ENCODE data around the gene CADM2. TPM values are rescaled to one million over a fixed set of nuclear protein-coding genes. Genes with fewer than 3 reads are reported as not detected.

Gene CADM2
- total RNA-seq, 1 experiment from 2014 or later, result not detected

DNA sequence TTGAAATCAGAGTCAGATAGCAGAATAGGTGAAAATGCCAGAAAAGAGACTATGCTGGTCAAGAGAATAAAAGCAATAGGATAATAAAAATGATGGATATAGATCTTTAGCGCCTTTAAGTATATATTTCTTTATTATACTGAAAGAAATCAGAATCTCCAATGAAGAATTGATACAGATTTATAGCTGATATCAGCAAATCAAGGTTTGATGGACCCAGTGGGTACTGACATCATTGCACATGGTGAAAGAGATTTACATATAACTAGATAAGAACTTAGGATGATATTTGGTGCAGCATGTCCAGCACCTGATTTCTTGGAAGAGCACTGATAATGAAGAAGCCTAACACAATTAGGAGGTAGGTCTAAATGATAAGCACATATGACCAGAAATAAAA lies 18.2 kb downstream of the CADM2 start:
- no peak overlapping the region for H3K27ac Mint-ChIP-seq (ENCODE audit: low read depth, unreplicated experiment)
- no peaks in the 10 kb centered on the region for H3K9me3 Mint-ChIP-seq (ENCODE audit: unreplicated experiment)
- ChIA-PET CTCF (no interaction called here), POLR2A (no interaction called here)
- no peak overlapping the region for H3K4me3 Mint-ChIP-seq (ENCODE audit: unreplicated experiment)
- intact Hi-C loops (cut with micrococcal nuclease), result loop anchor here (10.0 kb wide), 2 partner anchors 388 to 598 kb away; no protein-coding TSS in a partner anchor
- TF ChIP-seq, protein P1, sequence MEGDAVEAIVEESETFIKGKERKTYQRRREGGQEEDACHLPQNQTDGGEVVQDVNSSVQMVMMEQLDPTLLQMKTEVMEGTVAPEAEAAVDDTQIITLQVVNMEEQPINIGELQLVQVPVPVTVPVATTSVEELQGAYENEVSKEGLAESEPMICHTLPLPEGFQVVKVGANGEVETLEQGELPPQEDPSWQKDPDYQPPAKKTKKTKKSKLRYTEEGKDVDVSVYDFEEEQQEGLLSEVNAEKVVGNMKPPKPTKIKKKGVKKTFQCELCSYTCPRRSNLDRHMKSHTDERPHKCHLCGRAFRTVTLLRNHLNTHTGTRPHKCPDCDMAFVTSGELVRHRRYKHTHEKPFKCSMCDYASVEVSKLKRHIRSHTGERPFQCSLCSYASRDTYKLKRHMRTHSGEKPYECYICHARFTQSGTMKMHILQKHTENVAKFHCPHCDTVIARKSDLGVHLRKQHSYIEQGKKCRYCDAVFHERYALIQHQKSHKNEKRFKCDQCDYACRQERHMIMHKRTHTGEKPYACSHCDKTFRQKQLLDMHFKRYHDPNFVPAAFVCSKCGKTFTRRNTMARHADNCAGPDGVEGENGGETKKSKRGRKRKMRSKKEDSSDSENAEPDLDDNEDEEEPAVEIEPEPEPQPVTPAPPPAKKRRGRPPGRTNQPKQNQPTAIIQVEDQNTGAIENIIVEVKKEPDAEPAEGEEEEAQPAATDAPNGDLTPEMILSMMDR (IDR thresholded peaks at IDR 0.05; ENCODE audit: unreplicated experiment), result no peak
- H3K36me3 Mint-ChIP-seq (ENCODE audit: insufficient read depth, unreplicated experiment), result no peaks in the 10 kb centered on the region
- DNase-seq (ENCODE audit: unreplicated experiment), result no peak
- BruUV-seq (replicated peaks), result no TSS peak
- no peaks in the 10 kb centered on the region for H3K4me1 Mint-ChIP-seq (ENCODE audit: insufficient read depth, unreplicated experiment)
- peaks cover 62% of the 10 kb centered on the region for H3K27me3 Mint-ChIP-seq (ENCODE audit: insufficient read depth, unreplicated experiment)

DNA sequence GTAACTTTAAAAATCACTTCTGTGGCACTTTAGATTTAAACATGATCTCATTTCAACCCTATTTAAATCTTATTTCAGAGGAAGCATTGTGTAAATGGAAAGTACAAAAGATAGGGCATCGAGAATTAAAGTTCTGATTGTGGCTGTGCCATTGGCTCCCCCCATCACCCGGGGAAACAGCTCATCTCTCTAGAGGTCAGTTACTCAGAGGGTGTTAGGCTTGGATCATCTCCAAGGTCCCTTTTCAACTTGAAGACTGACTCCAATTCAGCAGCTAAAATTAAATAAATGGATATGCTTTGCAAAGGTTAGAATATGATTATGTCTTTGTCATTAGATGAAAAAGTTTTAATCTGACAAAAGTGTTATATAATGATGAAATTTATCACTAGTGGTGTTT lies 20.1 kb downstream of the CADM2 start:
- DNase-seq (ENCODE audit: unreplicated experiment), result no peak
- H3K36me3 Mint-ChIP-seq (ENCODE audit: insufficient read depth, unreplicated experiment), result no peaks in the 10 kb centered on the region
- no peak overlapping the region for H3K4me3 Mint-ChIP-seq (ENCODE audit: unreplicated experiment)
- peaks cover 47% of the 10 kb centered on the region for H3K27me3 Mint-ChIP-seq (ENCODE audit: insufficient read depth, unreplicated experiment)
- no peak overlapping the region for H3K27ac Mint-ChIP-seq (ENCODE audit: low read depth, unreplicated experiment)
- TF ChIP-seq, protein P1 (IDR thresholded peaks at IDR 0.05; ENCODE audit: unreplicated experiment), result no peak
- no peaks in the 10 kb centered on the region for H3K9me3 Mint-ChIP-seq (ENCODE audit: unreplicated experiment)
- intact Hi-C loops (cut with micrococcal nuclease), result loop anchor here (10.0 kb wide), 2 partner anchors 386 to 596 kb away; no protein-coding TSS in a partner anchor
- CTCF ChIA-PET, result no interaction called here
- BruUV-seq (replicated peaks), result no TSS peak
- H3K4me1 Mint-ChIP-seq (ENCODE audit: insufficient read depth, unreplicated experiment), result no peaks in the 10 kb centered on the region
- POLR2A ChIA-PET, result no interaction called here

DNA sequence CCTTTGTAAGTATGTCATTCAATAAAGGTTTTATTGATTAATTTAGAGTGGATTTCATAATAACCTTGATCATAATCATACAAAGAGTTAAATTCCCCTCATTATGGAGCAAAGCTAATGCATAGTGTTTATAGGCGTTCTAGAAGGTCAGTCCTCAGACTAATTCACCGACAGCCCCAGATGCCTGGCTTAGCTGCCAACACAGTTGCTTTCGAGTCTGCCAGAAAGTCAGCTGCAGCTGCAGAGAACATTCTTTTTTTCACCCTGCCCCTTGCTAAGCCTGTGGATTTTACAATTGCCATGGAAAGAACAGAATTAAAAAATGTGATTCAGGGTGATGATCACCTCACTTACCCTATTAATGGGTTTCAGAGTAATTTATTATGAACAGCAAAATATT lies 21.2 kb downstream of the CADM2 start:
- no peaks in the 10 kb centered on the region for H3K9me3 Mint-ChIP-seq (ENCODE audit: unreplicated experiment)
- intact Hi-C loops (cut with micrococcal nuclease), result no loop called here
- TF ChIP-seq, protein P1 (IDR thresholded peaks at IDR 0.05; ENCODE audit: unreplicated experiment), result no peak
- no peaks in the 10 kb centered on the region for H3K36me3 Mint-ChIP-seq (ENCODE audit: insufficient read depth, unreplicated experiment)
- H3K27me3 Mint-ChIP-seq (ENCODE audit: insufficient read depth, unreplicated experiment), result peaks cover 55% of the 10 kb centered on the region
- H3K4me1 Mint-ChIP-seq (ENCODE audit: insufficient read depth, unreplicated experiment), result no peaks in the 10 kb centered on the region
- no peak for DNase-seq (ENCODE audit: unreplicated experiment)
- POLR2A ChIA-PET, result no interaction called here
- H3K4me3 Mint-ChIP-seq (ENCODE audit: unreplicated experiment), result no peak overlapping the region
- CTCF ChIA-PET, result no interaction called here
- no TSS peak for BruUV-seq (replicated peaks)
- H3K27ac Mint-ChIP-seq (ENCODE audit: low read depth, unreplicated experiment), result no peak overlapping the region

DNA sequence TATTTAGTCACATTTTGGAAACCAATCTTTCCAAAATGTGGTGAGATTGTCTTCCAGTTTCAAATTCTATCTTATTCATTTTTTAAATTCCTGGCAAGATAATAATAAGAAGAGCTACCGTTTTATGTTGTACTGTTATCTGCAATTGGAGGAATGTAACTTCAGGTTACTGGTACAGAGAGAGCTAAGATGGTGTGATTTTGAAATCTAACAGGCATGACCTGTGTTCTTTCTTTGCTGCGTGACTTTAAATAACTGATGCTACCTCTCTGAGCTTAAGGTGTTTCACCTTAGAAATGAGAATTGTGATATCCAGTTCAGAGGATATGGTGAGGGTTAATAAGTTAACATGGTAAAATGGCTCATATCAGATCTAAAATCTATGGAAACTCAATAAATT lies 21.7 kb downstream of the CADM2 start:
- Mint-ChIP-seq H3K4me1 (ENCODE audit: insufficient read depth, unreplicated experiment) (no peaks in the 10 kb centered on the region), H3K27me3 (ENCODE audit: insufficient read depth, unreplicated experiment) (peaks cover 57% of the 10 kb centered on the region), H3K36me3 (ENCODE audit: insufficient read depth, unreplicated experiment) (no peaks in the 10 kb centered on the region), H3K9me3 (ENCODE audit: unreplicated experiment) (no peaks in the 10 kb centered on the region), H3K27ac (ENCODE audit: low read depth, unreplicated experiment) (no peak overlapping the region), H3K4me3 (ENCODE audit: unreplicated experiment) (no peak overlapping the region)
- intact Hi-C loops (cut with micrococcal nuclease), result no loop called here
- DNase-seq (ENCODE audit: unreplicated experiment), result no peak
- POLR2A ChIA-PET, result no interaction called here
- CTCF ChIA-PET, result no interaction called here
- no TSS peak for BruUV-seq (replicated peaks)
- TF ChIP-seq, protein P1 (IDR thresholded peaks at IDR 0.05; ENCODE audit: unreplicated experiment), result no peak

Measured in MCF 10A (cell line).